Measurements from ENCODE around the gene RTP3. TPM values are rescaled to one million over a fixed set of nuclear protein-coding genes. Genes with fewer than 3 reads are reported as not detected.

The RTP3 gene
- total and polyA plus RNA-seq, 2 experiments from 2014 or later: 0.16 TPM; not detected in 1

- Histone ChIP-seq H3K4me3 (peak overlapping the region; percentile 12; the same call in 1 of the 2 replicates), H3K4me2 (peak overlapping the region; percentile 66; the same call in 1 of the 2 replicates)
Measured at GRCh38 chr3:46489381-46489780, 8.4 kb upstream of the RTP3 start.

GRCh38 chr3:46489875-46490274 is 7.9 kb upstream of the RTP3 start:
- peaks cover 12% of the 10 kb centered on the region for H3K36me3 Mint-ChIP-seq (ENCODE audit: low read depth)
- ATAC-seq (no peak), DNase-seq (ENCODE audit: low spot score) (no peak)
- Histone ChIP-seq H3K4me2 (no peak overlapping the region), H4K20me1 (replicated peaks; ENCODE audit: insufficient read depth) (no peaks in the 10 kb centered on the region), H3F3A (replicated peaks; ENCODE audit: low read depth) (peaks cover 5% of the 10 kb centered on the region; the same call in 1 of the 2 replicates), H3K4me1 (ENCODE audit: insufficient read depth) (peaks cover 11% of the 10 kb centered on the region), H3K4me3 (no peak overlapping the region), H3K27me3 (ENCODE audit: insufficient read depth) (no peaks in the 10 kb centered on the region), H3K27ac (ENCODE audit: low read depth) (no peak overlapping the region), H2AFZ (no peak overlapping the region), H3K79me2 (replicated peaks; ENCODE audit: insufficient read depth) (no peaks in the 10 kb centered on the region), H3K9me2 (ENCODE audit: insufficient read depth) (no peaks in the 10 kb centered on the region), H3K36me3 (ENCODE audit: insufficient read depth) (no peaks in the 10 kb centered on the region; the same call in 1 of the 2 replicates)
- H3K9me3 Mint-ChIP-seq: peaks cover 23% of the 10 kb centered on the region
- H3K4me3 Mint-ChIP-seq: no peak overlapping the region
- no peaks in the 10 kb centered on the region for H3K27me3 Mint-ChIP-seq (ENCODE audit: insufficient read depth, low read depth, poor library complexity)
- H3K27ac Mint-ChIP-seq: no peak overlapping the region
- H3K4me1 Mint-ChIP-seq: peaks cover 14% of the 10 kb centered on the region
- TF ChIP-seq POLR2AphosphoS5 (IDR thresholded peaks at IDR 0.05; ENCODE audit: low read depth) (no peak), CTCF (conservative IDR thresholded peaks at IDR 0.05; ENCODE audit: low read depth in 2 of 2) (no peak), ETS1 (IDR thresholded peaks at IDR 0.05) (no peak), NANOG (IDR thresholded peaks at IDR 0.05; ENCODE audit: borderline replicate concordance) (no peak), EZH2phosphoT487 (IDR thresholded peaks at IDR 0.05; ENCODE audit: unreplicated experiment) (no peak), STAT1 (IDR thresholded peaks at IDR 0.05; ENCODE audit: unreplicated experiment) (no peak), CREB1 (CRISPR knock-in tag; IDR thresholded peaks at IDR 0.05; ENCODE audit: low read depth) (no peak), ZNF331 (CRISPR knock-in tag; IDR thresholded peaks at IDR 0.05; ENCODE audit: low read depth) (no peak), EZH2 (IDR thresholded peaks at IDR 0.05; ENCODE audit: low read depth, unreplicated experiment) (no peak), ZNF114 (CRISPR knock-in tag; IDR thresholded peaks at IDR 0.05) (no peak), JUNB (IDR thresholded peaks at IDR 0.05; ENCODE audit: unreplicated experiment) (no peak)

More at GRCh38 chr3:46489381-46489780, 8.4 kb upstream of the RTP3 start:
- Histone ChIP-seq H3K79me2 (replicated peaks; ENCODE audit: insufficient read depth) (no peaks in the 10 kb centered on the region), H3K27ac (ENCODE audit: low read depth) (no peak overlapping the region), H4K20me1 (replicated peaks; ENCODE audit: insufficient read depth) (no peaks in the 10 kb centered on the region), H3K36me3 (ENCODE audit: insufficient read depth) (no peaks in the 10 kb centered on the region; the same call in 1 of the 2 replicates), H3F3A (replicated peaks; ENCODE audit: low read depth) (peaks cover 5% of the 10 kb centered on the region; the same call in 1 of the 2 replicates), H3K4me1 (ENCODE audit: insufficient read depth) (peaks cover 11% of the 10 kb centered on the region), H2AFZ (peak overlapping the region; percentile 69; the same call in 1 of the 2 replicates), H3K27me3 (ENCODE audit: insufficient read depth) (no peaks in the 10 kb centered on the region), H3K9me2 (ENCODE audit: insufficient read depth) (no peaks in the 10 kb centered on the region)
- H3K9me3 Mint-ChIP-seq: peaks cover 21% of the 10 kb centered on the region
- no peak for ATAC-seq
- DNase-seq (ENCODE audit: low spot score): no peak
- no peak overlapping the region for H3K4me3 Mint-ChIP-seq
- TF ChIP-seq REST (IDR thresholded peaks at IDR 0.05; ENCODE audit: unreplicated experiment): no peak
- TF ChIP-seq EZH2 (IDR thresholded peaks at IDR 0.05; ENCODE audit: low read depth, unreplicated experiment): no peak
- no peak for TF ChIP-seq STAT1 (IDR thresholded peaks at IDR 0.05; ENCODE audit: unreplicated experiment)
- peaks cover 11% of the 10 kb centered on the region for H3K36me3 Mint-ChIP-seq (ENCODE audit: low read depth)
- H3K27ac Mint-ChIP-seq: no peak overlapping the region
- no peaks in the 10 kb centered on the region for H3K27me3 Mint-ChIP-seq (ENCODE audit: insufficient read depth, low read depth, poor library complexity)
- peaks cover 14% of the 10 kb centered on the region for H3K4me1 Mint-ChIP-seq

Data from GM23338 (cell line).